Smooth muscle cell (in vitro differentiated cells): Measurements from ENCODE around the gene HEBP1. TPM values are rescaled to one million over a fixed set of nuclear protein-coding genes. Genes with fewer than 3 reads are reported as not detected.
A peak's percentile ranks its signal among the peaks of the same experiment; 100 is the strongest.

Experiments
- DNase-seq: peaks from one replicate; lab custom pipeline; 2025; ENCODE audit not compliant: unreplicated experiment; lab: John Stamatoyannopoulos, UW
- H2AFZ ChIP-seq: fragments of 200-600 bp; sonication (generic); 2 replicates; pipeline ENCODE4 v1.6.0; 2016; ENCODE audit warnings: antibody characterized with exemption, low read depth, mild to moderate bottlenecking
- H3F3A ChIP-seq: fragments of 200-600 bp; sonication (generic); 2 replicates; pipeline ENCODE4 v1.6.0; 2017; ENCODE audit warnings: antibody characterized with exemption, low read depth
- H3K27ac ChIP-seq: fragments of 200-600 bp; sonication (generic); 2 replicates; pipeline ENCODE4 v1.5.1; 2016; ENCODE audit warnings: low read depth, mild to moderate bottlenecking
- H3K27me3 ChIP-seq: fragments of 200-600 bp; sonication (generic); 2 replicates; pipeline ENCODE4 v1.6.1; 2016; ENCODE audit warnings: low read depth, mild to moderate bottlenecking
- H3K36me3 ChIP-seq: fragments of 200-600 bp; sonication (generic); 2 replicates; pipeline ENCODE4 v1.5.1; 2016; ENCODE audit warnings: low read depth
- H3K4me1 ChIP-seq: fragments of 200-600 bp; sonication (generic); 2 replicates; pipeline ENCODE4 v1.5.1; 2016; ENCODE audit warnings: low read depth
- H3K4me2 ChIP-seq: fragments of 200-600 bp; sonication (generic); 2 replicates; pipeline ENCODE4 v1.6.0; 2016; ENCODE audit warnings: mild to moderate bottlenecking
- H3K4me3 ChIP-seq: fragments of 200-600 bp; sonication (generic); 2 replicates; pipeline ENCODE4 v1.5.1; 2016; ENCODE audit warnings: mild to moderate bottlenecking
- H3K79me2 ChIP-seq: fragments of 200-600 bp; sonication (generic); 2 replicates; pipeline ENCODE4 v1.6.0; 2016; ENCODE audit warnings: low read depth, mild to moderate bottlenecking
- H3K9ac ChIP-seq: fragments of 200-600 bp; sonication (generic); 2 replicates; pipeline ENCODE4 v1.6.0; 2016; ENCODE audit warnings: low read depth
- H3K9me3 ChIP-seq: fragments of 200-600 bp; sonication (generic); replicated peaks from 2 replicates; pipeline ENCODE4 v1.5.1; 2016; ENCODE audit warnings: low read depth
- H4K20me1 ChIP-seq: fragments of 200-600 bp; sonication (generic); 2 replicates; pipeline ENCODE4 v1.6.0; 2016; ENCODE audit warnings: low read depth
- WGBS: methylation state at CpG from one replicate; pipeline ENCODE4 v1.1.7; 2016; ENCODE audit warnings: low lambda C conversion rate; 5-methylcytosine and 5-hydroxymethylcytosine counted together
- polyA plus RNA-seq: library from polyadenylated mRNA; unstranded; fragments of >200 nt; fragmentation: Nextera tagmentation; extraction: Ambion mirVana; gene quantifications from 2 replicates; pipeline ENCODE4 v1.2.1, GENCODE V29; 2016
- total RNA-seq: library from RNA; depleted of rRNA; stranded (reverse); fragments of >200 nt; gene quantifications from 2 replicates; pipeline ENCODE4 v1.2.3, GENCODE V29; 2014
- TF ChIP-seq, protein P1 (sequence below): fragments of 200-600 bp; sonication (generic); IDR thresholded peaks from 2 replicates; pipeline ENCODE4 v1.5.1; 2017; ENCODE audit warnings: borderline replicate concordance, mild to moderate bottlenecking, antibody characterized with exemption; ENCODE audit not compliant: insufficient read depth, poor library complexity, severe bottlenecking

HEBP1 gene
- total and polyA plus RNA-seq, 2 experiments from 2014 or later: 16.1 to 55.8 TPM

DNA sequence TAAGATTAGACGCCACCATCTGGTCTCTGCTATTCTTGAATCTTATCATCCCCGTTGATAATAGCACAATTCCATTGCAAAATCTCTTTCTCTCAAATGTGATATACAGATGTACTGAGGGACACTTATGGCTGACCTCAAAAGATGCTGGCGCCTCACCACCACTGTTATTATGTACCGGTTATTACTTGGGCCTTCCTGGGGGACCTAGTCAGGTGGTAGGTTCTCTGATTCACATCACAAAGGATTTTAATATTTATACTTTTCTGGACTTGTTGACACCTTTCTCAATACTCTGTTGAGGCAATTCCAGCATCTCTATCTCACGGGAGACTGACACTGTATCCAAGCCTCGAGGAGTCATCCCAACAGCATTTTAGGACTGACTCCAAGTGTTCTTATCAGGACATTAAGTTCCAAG is 22.8 kb upstream of the HEBP1 start:
- TF ChIP-seq, protein P1, sequence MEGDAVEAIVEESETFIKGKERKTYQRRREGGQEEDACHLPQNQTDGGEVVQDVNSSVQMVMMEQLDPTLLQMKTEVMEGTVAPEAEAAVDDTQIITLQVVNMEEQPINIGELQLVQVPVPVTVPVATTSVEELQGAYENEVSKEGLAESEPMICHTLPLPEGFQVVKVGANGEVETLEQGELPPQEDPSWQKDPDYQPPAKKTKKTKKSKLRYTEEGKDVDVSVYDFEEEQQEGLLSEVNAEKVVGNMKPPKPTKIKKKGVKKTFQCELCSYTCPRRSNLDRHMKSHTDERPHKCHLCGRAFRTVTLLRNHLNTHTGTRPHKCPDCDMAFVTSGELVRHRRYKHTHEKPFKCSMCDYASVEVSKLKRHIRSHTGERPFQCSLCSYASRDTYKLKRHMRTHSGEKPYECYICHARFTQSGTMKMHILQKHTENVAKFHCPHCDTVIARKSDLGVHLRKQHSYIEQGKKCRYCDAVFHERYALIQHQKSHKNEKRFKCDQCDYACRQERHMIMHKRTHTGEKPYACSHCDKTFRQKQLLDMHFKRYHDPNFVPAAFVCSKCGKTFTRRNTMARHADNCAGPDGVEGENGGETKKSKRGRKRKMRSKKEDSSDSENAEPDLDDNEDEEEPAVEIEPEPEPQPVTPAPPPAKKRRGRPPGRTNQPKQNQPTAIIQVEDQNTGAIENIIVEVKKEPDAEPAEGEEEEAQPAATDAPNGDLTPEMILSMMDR: no peak
- Histone ChIP-seq H3K4me3 (no peak overlapping the region), H4K20me1 (no peaks in the 10 kb centered on the region), H3K9me3 (no peaks in the 10 kb centered on the region), H3K36me3 (no peaks in the 10 kb centered on the region), H2AFZ (no peak overlapping the region), H3K9ac (no peak overlapping the region), H3F3A (no peaks in the 10 kb centered on the region), H3K79me2 (no peaks in the 10 kb centered on the region), H3K4me1 (peaks cover under 1% of the 10 kb centered on the region), H3K27me3 (no peaks in the 10 kb centered on the region), H3K4me2 (no peak overlapping the region), H3K27ac (no peak overlapping the region)
- WGBS: 90% methylated on average over 6 of the region's 6 CpGs
- no peak for DNase-seq

GRCh38 chr12:13011098-13011497 is 11.0 kb upstream of the HEBP1 start:
- no peaks in the 10 kb centered on the region for H3K27me3 ChIP-seq
- H2AFZ ChIP-seq: no peak overlapping the region
- H3K4me1 ChIP-seq: peaks cover 5% of the 10 kb centered on the region
- H3K4me3 ChIP-seq: no peak overlapping the region
- no peaks in the 10 kb centered on the region for H3F3A ChIP-seq
- H3K4me2 ChIP-seq: no peak overlapping the region
- TF ChIP-seq, protein P1: no peak
- no peaks in the 10 kb centered on the region for H3K36me3 ChIP-seq
- no peak overlapping the region for H3K9ac ChIP-seq
- no peaks in the 10 kb centered on the region for H3K79me2 ChIP-seq
- H3K27ac ChIP-seq: no peak overlapping the region
- 89% methylated on average over 6 of the region's 6 CpGs for WGBS
- H3K9me3 ChIP-seq: no peaks in the 10 kb centered on the region
- no peak for DNase-seq
- H4K20me1 ChIP-seq: no peaks in the 10 kb centered on the region

GRCh38 chr12:13008741-13009380 is 8.8 kb upstream of the HEBP1 start:
- Histone ChIP-seq H3F3A (no peaks in the 10 kb centered on the region), H3K4me3 (no peak overlapping the region)

More at GRCh38 chr12:13008741-13009380, 8.8 kb upstream of the HEBP1 start:
- Histone ChIP-seq H3K36me3 (no peaks in the 10 kb centered on the region), H3K79me2 (no peaks in the 10 kb centered on the region), H3K9me3 (no peaks in the 10 kb centered on the region), H3K4me2 (peak overlapping the region; percentile 52), H3K9ac (no peak overlapping the region), H3K27me3 (no peaks in the 10 kb centered on the region), H3K4me1 (peaks cover 5% of the 10 kb centered on the region), H4K20me1 (no peaks in the 10 kb centered on the region), H2AFZ (no peak overlapping the region), H3K27ac (peak overlapping the region; percentile 82)
- WGBS: 71% methylated on average over 5 of the region's 5 CpGs
- TF ChIP-seq, protein P1: no peak
- DNase-seq: no peak
